Measurements from ENCODE around the gene KCTD13. TPM values are rescaled to one million over a fixed set of nuclear protein-coding genes. Genes with fewer than 3 reads are reported as not detected.
A peak's percentile ranks its signal among the peaks of the same experiment; 100 is the strongest.
"Not testable (repeated sequence)": the region's sequence is repeated elsewhere in the genome, so short reads cannot be mapped to it uniquely, and the experiment has no call there.

KCTD13 gene
- total RNA-seq, 1 experiment from 2014 or later, result 5.3 TPM

GRCh38 chr16:29959821-29960220 lies 33.8 kb upstream of the KCTD13 start:
- H3K36me3 ChIP-seq; DNase-seq; H3K27me3 ChIP-seq; H3K9me3 ChIP-seq (replicated peaks); H3K27ac ChIP-seq; H3K4me1 ChIP-seq; H3K4me3 ChIP-seq: not testable (repeated sequence)

- H3K4me1 ChIP-seq, result no peaks in the 10 kb centered on the region
- H3K9me3 ChIP-seq (replicated peaks), result no peaks in the 10 kb centered on the region
- no peaks in the 10 kb centered on the region for H3K27me3 ChIP-seq
- no peaks in the 10 kb centered on the region for H3K36me3 ChIP-seq
- H3K4me3 ChIP-seq, result no peak overlapping the region
- H3K27ac ChIP-seq, result no peak overlapping the region
- DNase-seq, result no peak
Observed at GRCh38 chr16:29959293-29959692, 33.3 kb upstream of the KCTD13 start.

GRCh38 chr16:29958756-29959155 lies 32.7 kb upstream of the KCTD13 start:
- no peak overlapping the region for H3K4me3 ChIP-seq
- no peaks in the 10 kb centered on the region for H3K27me3 ChIP-seq
- H3K4me1 ChIP-seq, result no peaks in the 10 kb centered on the region
- no peak overlapping the region for H3K27ac ChIP-seq
- no peak for DNase-seq
- H3K9me3 ChIP-seq (replicated peaks), result no peaks in the 10 kb centered on the region
- H3K36me3 ChIP-seq, result no peaks in the 10 kb centered on the region

GRCh38 chr16:29951625-29952365 lies 25.8 kb upstream of the KCTD13 start:
- no peak overlapping the region for H3K27ac ChIP-seq
- H3K4me3 ChIP-seq, result no peak overlapping the region
- DNase-seq, result no peak
- no peaks in the 10 kb centered on the region for H3K27me3 ChIP-seq
- no peaks in the 10 kb centered on the region for H3K4me1 ChIP-seq
- no peaks in the 10 kb centered on the region for H3K36me3 ChIP-seq
- H3K9me3 ChIP-seq (replicated peaks), result no peaks in the 10 kb centered on the region

GRCh38 chr16:29950806-29951461 lies 24.9 kb upstream of the KCTD13 start:
- H3K36me3 ChIP-seq, result no peaks in the 10 kb centered on the region
- H3K27ac ChIP-seq, result no peak overlapping the region
- H3K4me1 ChIP-seq, result no peaks in the 10 kb centered on the region
- no peak overlapping the region for H3K4me3 ChIP-seq
- no peaks in the 10 kb centered on the region for H3K27me3 ChIP-seq
- no peak for DNase-seq
- no peaks in the 10 kb centered on the region for H3K9me3 ChIP-seq (replicated peaks)

GRCh38 chr16:29947897-29948296 lies 21.9 kb upstream of the KCTD13 start:
- H3K27ac ChIP-seq, result no peak overlapping the region
- H3K27me3 ChIP-seq, result no peaks in the 10 kb centered on the region
- no peaks in the 10 kb centered on the region for H3K36me3 ChIP-seq
- H3K4me3 ChIP-seq, result no peak overlapping the region
- H3K9me3 ChIP-seq (replicated peaks), result no peaks in the 10 kb centered on the region
- DNase-seq, result no peak
- H3K4me1 ChIP-seq, result peaks cover 13% of the 10 kb centered on the region

GRCh38 chr16:29943846-29944799 lies 18.1 kb upstream of the KCTD13 start:
- DNase-seq, result peak; percentile 76 to 86
- Histone ChIP-seq H3K36me3 (no peaks in the 10 kb centered on the region), H3K27ac (peak overlapping the region; percentile 33)

GRCh38 chr16:29940656-29941055 lies 14.6 kb upstream of the KCTD13 start:
- no peaks in the 10 kb centered on the region; the same call in 1 of the 2 replicates for H3K9me3 ChIP-seq (replicated peaks)
- DNase-seq, result no peak
- H3K27ac ChIP-seq, result no peak overlapping the region
- peaks cover 13% of the 10 kb centered on the region for H3K4me1 ChIP-seq
- H3K36me3 ChIP-seq, result no peaks in the 10 kb centered on the region
- no peaks in the 10 kb centered on the region for H3K27me3 ChIP-seq
- no peak overlapping the region for H3K4me3 ChIP-seq

More at GRCh38 chr16:29943846-29944799, 18.1 kb upstream of the KCTD13 start:
- H3K4me1 ChIP-seq, result peaks cover 13% of the 10 kb centered on the region
- H3K27me3 ChIP-seq, result no peaks in the 10 kb centered on the region
- no peaks in the 10 kb centered on the region; the same call in 1 of the 2 replicates for H3K9me3 ChIP-seq (replicated peaks)
- peak overlapping the region; percentile 35 for H3K4me3 ChIP-seq

- H3K9me3 ChIP-seq (replicated peaks); H3K4me3 ChIP-seq; H3K4me1 ChIP-seq; H3K36me3 ChIP-seq; H3K27me3 ChIP-seq; DNase-seq; H3K27ac ChIP-seq: not testable (repeated sequence)
Observed at GRCh38 chr16:29931750-29932149, 5.7 kb upstream of the KCTD13 start.

GRCh38 chr16:29927070-29927905 lies 1.3 kb upstream of the KCTD13 start:
- Histone ChIP-seq H3K4me3 (peak overlapping the region; percentile 89), H3K9me3 (replicated peaks) (no peaks in the 10 kb centered on the region), H3K36me3 (no peaks in the 10 kb centered on the region), H3K27me3 (no peaks in the 10 kb centered on the region), H3K27ac (no peak overlapping the region; the same call in 1 of the 2 replicates), H3K4me1 (peaks cover 3% of the 10 kb centered on the region; the same call in 1 of the 2 replicates)
- no peak for DNase-seq

- Histone ChIP-seq H3K9me3 (replicated peaks) (no peaks in the 10 kb centered on the region), H3K27ac (peak overlapping the region; percentile 76), H3K4me1 (peaks cover 3% of the 10 kb centered on the region; the same call in 1 of the 2 replicates), H3K27me3 (no peaks in the 10 kb centered on the region), H3K36me3 (no peaks in the 10 kb centered on the region), H3K4me3 (peak overlapping the region; percentile 89)
- peak; percentile 45 to 65 for DNase-seq
Observed at GRCh38 chr16:29926711-29927052, 656 bp upstream of the KCTD13 start.

GRCh38 chr16:29925105-29925756 lies 795 bp downstream of the KCTD13 start:
- peak overlapping the region; percentile 89 for H3K4me3 ChIP-seq
- no peaks in the 10 kb centered on the region for H3K27me3 ChIP-seq
- H3K9me3 ChIP-seq (replicated peaks), result no peaks in the 10 kb centered on the region
- DNase-seq, result no peak
- H3K36me3 ChIP-seq, result no peaks in the 10 kb centered on the region
- no peak overlapping the region for H3K27ac ChIP-seq
- H3K4me1 ChIP-seq, result peaks cover 3% of the 10 kb centered on the region; the same call in 1 of the 2 replicates

- Histone ChIP-seq H3K9me3 (replicated peaks) (no peaks in the 10 kb centered on the region), H3K4me1 (peaks cover 3% of the 10 kb centered on the region; the same call in 1 of the 2 replicates), H3K27ac (no peak overlapping the region), H3K27me3 (no peaks in the 10 kb centered on the region), H3K36me3 (peaks cover 8% of the 10 kb centered on the region), H3K4me3 (no peak overlapping the region)
- DNase-seq, result no peak
Observed at GRCh38 chr16:29922986-29923501, 3.0 kb downstream of the KCTD13 start.

All from SJCRH30 (cell line).